Lower leg skin (tissue), 4 donors: Measurements from ENCODE around the gene S1PR2. TPM values are rescaled to one million over a fixed set of nuclear protein-coding genes. Genes with fewer than 3 reads are reported as not detected.
"Not testable (repeated sequence)": the region's sequence is repeated elsewhere in the genome, so short reads cannot be mapped to it uniquely, and the experiment has no call there.

Source experiments
- DNase-seq, 2 donors: peaks; one replicate each; pipeline ENCODE4 v3.0.0-alpha.2; 2019; ENCODE audit warnings: low spot score in 2 of 2
- H3K4me3 ChIP-seq: fragments of 200-600 bp; sonication (generic); 2 replicates; pipeline ENCODE4 v1.5.1; 2017; ENCODE audit warnings: mild to moderate bottlenecking, low read depth; ENCODE audit not compliant: poor library complexity, severe bottlenecking
- POLR2A ChIP-seq, 2 donors: fragments of 450-650 bp; IDR thresholded peaks; one replicate each; pipeline ENCODE4 v1.6.1; 2016 to 2017; ENCODE audit warnings: antibody characterized with exemption in 2 of 2, mild to moderate bottlenecking in 1 of 2, moderate library complexity in 1 of 2
- WGBS, 2 donors: methylation state at CpG; one replicate each; pipeline ENCODE4 v1.1.5; 2018; 5-methylcytosine and 5-hydroxymethylcytosine counted together
- intact Hi-C: fragments of 100-400 bp; cut with DNase I; formaldehyde crosslinking; loops from one replicate; pipeline ENCODE4 v1.15.0; 2023; ENCODE audit warnings: low total_unique reads
- microRNA-seq, 2 donors: library from miRNA; unstranded; fragments of <30 nt; microRNA quantifications; one replicate each; pipeline ENCODE4, GENCODE V29; 2016; ENCODE audit warnings: borderline replicate concordance in 2 of 2, borderline number of aligned reads in 1 of 2
- total RNA-seq, 4 donors: library from RNA; depleted of rRNA; stranded (reverse); fragments of >200 nt; gene quantifications; one replicate each; pipeline ENCODE4 v1.1.0, GENCODE V29; 2016
- TF ChIP-seq, protein P1 (sequence below), 3 donors: fragments of 450-650 bp; IDR thresholded peaks; one replicate each; pipeline ENCODE4 v1.5.1; 2016; ENCODE audit warnings: antibody characterized with exemption in 3 of 3, mild to moderate bottlenecking in 3 of 3, moderate library complexity in 2 of 3

Gene S1PR2
- total RNA-seq, 4 donors from 2014 or later, result 4.5 to 11.4 (median 8.2) TPM

DNA sequence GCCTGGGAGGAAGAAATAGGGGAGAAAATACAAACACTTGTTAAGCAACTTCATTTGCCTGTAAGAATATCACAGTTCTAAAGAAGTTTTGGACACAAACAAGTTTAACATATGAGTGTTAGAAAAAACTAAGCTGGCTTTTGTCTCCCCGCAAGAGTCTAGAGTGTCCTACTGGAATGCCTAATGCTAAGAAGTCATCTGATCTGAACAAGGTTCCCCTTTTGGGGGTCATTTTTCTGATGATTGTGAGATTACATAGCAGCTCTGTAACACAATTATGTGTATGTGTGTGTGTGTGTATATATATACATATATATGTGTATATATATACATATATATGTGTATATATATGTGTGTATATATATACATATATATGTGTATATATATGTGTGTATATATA lies 49.1 kb downstream of the S1PR2 start:
- TF ChIP-seq, protein P1, sequence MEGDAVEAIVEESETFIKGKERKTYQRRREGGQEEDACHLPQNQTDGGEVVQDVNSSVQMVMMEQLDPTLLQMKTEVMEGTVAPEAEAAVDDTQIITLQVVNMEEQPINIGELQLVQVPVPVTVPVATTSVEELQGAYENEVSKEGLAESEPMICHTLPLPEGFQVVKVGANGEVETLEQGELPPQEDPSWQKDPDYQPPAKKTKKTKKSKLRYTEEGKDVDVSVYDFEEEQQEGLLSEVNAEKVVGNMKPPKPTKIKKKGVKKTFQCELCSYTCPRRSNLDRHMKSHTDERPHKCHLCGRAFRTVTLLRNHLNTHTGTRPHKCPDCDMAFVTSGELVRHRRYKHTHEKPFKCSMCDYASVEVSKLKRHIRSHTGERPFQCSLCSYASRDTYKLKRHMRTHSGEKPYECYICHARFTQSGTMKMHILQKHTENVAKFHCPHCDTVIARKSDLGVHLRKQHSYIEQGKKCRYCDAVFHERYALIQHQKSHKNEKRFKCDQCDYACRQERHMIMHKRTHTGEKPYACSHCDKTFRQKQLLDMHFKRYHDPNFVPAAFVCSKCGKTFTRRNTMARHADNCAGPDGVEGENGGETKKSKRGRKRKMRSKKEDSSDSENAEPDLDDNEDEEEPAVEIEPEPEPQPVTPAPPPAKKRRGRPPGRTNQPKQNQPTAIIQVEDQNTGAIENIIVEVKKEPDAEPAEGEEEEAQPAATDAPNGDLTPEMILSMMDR (IDR thresholded peaks at IDR 0.05), result no peak
- TF ChIP-seq POLR2A (IDR thresholded peaks at IDR 0.05), result no peak
- intact Hi-C loops, result no loop called here
- WGBS, 2 donors, result 32 to 53% methylated on average over 1 of the region's 1 CpG
- no peak overlapping the region for H3K4me3 ChIP-seq
- DNase-seq, result no peak

DNA sequence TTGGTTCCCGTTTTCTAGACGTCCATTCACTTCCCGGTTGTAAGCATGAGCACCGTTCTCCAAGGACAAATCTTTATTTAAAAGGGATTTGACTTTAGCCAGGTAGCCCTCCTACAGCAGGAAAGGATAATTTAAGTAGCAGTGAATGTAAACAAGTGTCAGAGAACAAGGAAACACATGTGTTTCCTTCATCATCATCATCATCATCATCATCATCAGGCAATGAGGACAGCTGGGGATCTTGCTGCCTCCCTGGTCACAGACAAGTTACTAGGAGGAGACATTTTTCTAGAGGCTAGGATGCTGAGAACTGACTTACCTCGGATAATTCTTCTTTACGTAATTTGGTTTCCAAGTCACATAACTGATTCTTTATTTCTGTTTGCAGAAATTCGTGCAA lies 50.7 kb downstream of the S1PR2 start:
- no peak for DNase-seq
- 79 to 86% methylated on average over 7 of the region's 7 CpGs for WGBS, 2 donors
- intact Hi-C loops, result no loop called here
- TF ChIP-seq, protein P1 (IDR thresholded peaks at IDR 0.05), result no peak
- TF ChIP-seq POLR2A (IDR thresholded peaks at IDR 0.05), result no peak
- H3K4me3 ChIP-seq, result no peak overlapping the region

DNA sequence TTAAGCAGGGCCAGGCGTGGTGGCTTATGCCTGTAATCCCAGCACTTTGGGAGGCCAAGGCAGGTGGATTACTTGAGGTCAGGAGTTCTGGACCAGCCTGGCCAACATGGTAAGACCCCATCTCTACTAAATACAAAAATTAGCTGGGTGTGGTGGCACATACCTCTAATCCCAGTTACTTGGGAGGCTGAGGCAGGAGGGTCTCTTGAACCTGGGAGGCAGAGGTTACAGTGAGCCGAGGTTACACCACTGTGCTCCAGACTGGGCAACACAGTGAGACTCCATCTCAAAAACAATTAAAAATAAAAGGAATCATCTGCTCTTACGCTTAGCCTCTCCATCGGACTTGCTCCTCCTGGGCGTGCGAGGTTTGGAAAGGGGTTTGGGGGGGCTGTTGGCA lies 51.1 kb downstream of the S1PR2 start:
- intact Hi-C loops, DNase-seq, H3K4me3 ChIP-seq: not testable (repeated sequence)
- WGBS, 2 donors, result 92 to 97% methylated on average over 6 of the region's 6 CpGs

DNA sequence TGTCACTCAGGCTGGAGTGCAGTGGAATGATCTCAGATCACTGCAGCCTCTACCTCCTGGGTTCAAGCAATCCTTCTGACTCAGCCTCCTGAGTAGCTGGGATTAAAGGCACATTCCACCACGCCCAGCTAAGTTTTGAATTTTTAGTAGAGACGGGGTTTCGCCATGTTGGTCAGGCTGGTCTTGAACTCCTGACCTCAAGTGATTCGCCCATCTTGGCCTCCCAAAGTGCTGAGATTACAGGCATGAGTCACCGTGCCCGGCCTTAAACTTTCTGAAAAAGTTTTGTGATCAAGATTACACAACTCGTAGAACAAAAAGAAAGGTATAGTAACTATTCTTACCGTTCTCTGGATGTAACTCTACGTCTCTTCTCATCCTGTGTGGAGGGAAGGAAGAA lies 57.6 kb downstream of the S1PR2 start:
- DNase-seq, result no peak
- intact Hi-C loops, result no loop called here
- TF ChIP-seq, protein P1 (IDR thresholded peaks at IDR 0.05), result no peak
- no peak for TF ChIP-seq POLR2A (IDR thresholded peaks at IDR 0.05)
- H3K4me3 ChIP-seq, result no peak overlapping the region
- 82 to 83% methylated on average over 9 of the region's 9 CpGs for WGBS, 2 donors

Small RNA genes within 50 kb of the gene (microRNA-seq; reads per million reads assigned to microRNA genes)
- 0 reads per million in 2 donors for gene MIR4322

Other genes starting within 250 kb of the S1PR2 start
- gene COL5A3, start 220.8 kb downstream of the S1PR2 start, total RNA-seq, result 10 to 100 TPM; 11.9 to 31.9 (median 20.7) TPM
- gene RDH8, start 217.8 kb downstream of the S1PR2 start, total RNA-seq, result not detected
- 10 to 100 TPM; 17.0 to 24.6 (median 23.3) TPM for gene SHFL, start 145.0 kb downstream of the S1PR2 start, total RNA-seq
- gene ANGPTL6, start 128.7 kb downstream of the S1PR2 start, total RNA-seq, result 1 to 10 TPM in 1 of 4 donors, under 1 TPM in 2, not detected in 1; 0.21 to 1.8 (median 0.68) TPM
- 10 to 100 TPM; 38.7 to 61.3 (median 52.9) TPM for gene PPAN, start 125.0 kb downstream of the S1PR2 start, total RNA-seq
- gene P2RY11, start 119.6 kb downstream of the S1PR2 start, total RNA-seq, result 10 to 100 TPM; 19.0 to 26.3 (median 22.5) TPM
- 100 to 1,000 TPM; 292 to 348 (median 320) TPM for gene EIF3G, start 111.4 kb downstream of the S1PR2 start, total RNA-seq
- gene DNMT1, start 36.4 kb downstream of the S1PR2 start, total RNA-seq, result 10 to 100 TPM; 13.2 to 38.4 (median 32.0) TPM
- gene MRPL4, start 20.9 kb upstream of the S1PR2 start, total RNA-seq, result 10 to 100 TPM; 77.2 to 90.8 (median 83.5) TPM
- 10 to 100 TPM in 1 of 4 donors, 1 to 10 TPM in 3; 5.1 to 19.0 (median 6.7) TPM for gene ICAM1, start 39.8 kb upstream of the S1PR2 start, total RNA-seq
- under 1 TPM in 1 of 4 donors, not detected in 3; 0.38 TPM for gene ICAM4, start 55.6 kb upstream of the S1PR2 start, total RNA-seq
- gene ICAM5, start 58.6 kb upstream of the S1PR2 start, total RNA-seq, result under 1 TPM in 2 of 4 donors, not detected in 2; 0.13 to 0.20 TPM
- gene ZGLP1, start 78.5 kb upstream of the S1PR2 start, total RNA-seq, result 1 to 10 TPM in 3 of 4 donors, not detected in 1; 2.2 to 3.8 (median 2.8) TPM
- gene FDX2, start 84.7 kb upstream of the S1PR2 start, total RNA-seq, result 10 to 100 TPM; 10.3 to 20.7 (median 18.2) TPM
- gene RAVER1, start 102.2 kb upstream of the S1PR2 start, total RNA-seq, result 10 to 100 TPM; 14.2 to 22.5 (median 19.2) TPM
- gene ICAM3, start 108.3 kb upstream of the S1PR2 start, total RNA-seq, result 10 to 100 TPM in 1 of 4 donors, 1 to 10 TPM in 3; 3.8 to 10.2 (median 5.1) TPM
- gene TYK2, start 149.2 kb upstream of the S1PR2 start, total RNA-seq, result 100 to 1,000 TPM in 1 of 4 donors, 10 to 100 TPM in 3; 48.2 to 115 (median 64.8) TPM
- gene CDC37, start 172.2 kb upstream of the S1PR2 start, total RNA-seq, result 100 to 1,000 TPM in 3 of 4 donors, 10 to 100 TPM in 1; 92.8 to 142 (median 120) TPM
- gene PDE4A, start 189.2 kb upstream of the S1PR2 start, total RNA-seq, result 1 to 10 TPM; 4.1 to 6.8 (median 5.7) TPM